HG03045 (cell line): ENCODE data around the gene RALGDS.

Experiments used
- ATAC-seq: cut with Tn5 transposase; IDR thresholded peaks from one replicate; pipeline ENCODE4 v1.9.1; 2021; ENCODE audit warnings: mild to moderate bottlenecking, moderate library complexity; ENCODE audit not compliant: unreplicated experiment

RALGDS gene

GRCh38 chr9:133120501-133121197 is 391 bp downstream of the RALGDS start:
- peak; percentile 28 for ATAC-seq

GRCh38 chr9:133119846-133120500 is 1.1 kb downstream of the RALGDS start:
- ATAC-seq = no peak

GRCh38 chr9:133119103-133119845 is 1.8 kb downstream of the RALGDS start:
- ATAC-seq = no peak

- ATAC-seq = no peak
Observed at GRCh38 chr9:133118568-133118967, 2.5 kb downstream of the RALGDS start.

GRCh38 chr9:133118179-133118520 is 2.9 kb downstream of the RALGDS start:
- no peak for ATAC-seq

- no peak for ATAC-seq
Observed at GRCh38 chr9:133117271-133118178, 3.5 kb downstream of the RALGDS start.

- no peak for ATAC-seq
Observed at GRCh38 chr9:133116346-133117231, 4.5 kb downstream of the RALGDS start.

GRCh38 chr9:133115604-133116345 is 5.3 kb downstream of the RALGDS start:
- peak; percentile 65 for ATAC-seq

GRCh38 chr9:133114886-133115603 is 6.0 kb downstream of the RALGDS start:
- no peak for ATAC-seq

- no peak for ATAC-seq
Observed at GRCh38 chr9:133113949-133114885, 6.8 kb downstream of the RALGDS start.

- ATAC-seq = no peak
Observed at GRCh38 chr9:133113163-133113948, 7.7 kb downstream of the RALGDS start.

- ATAC-seq = no peak
Observed at GRCh38 chr9:133112663-133113026, 8.4 kb downstream of the RALGDS start.

GRCh38 chr9:133111808-133112662 is 9.0 kb downstream of the RALGDS start:
- ATAC-seq = no peak

- ATAC-seq = no peak
Observed at GRCh38 chr9:133109931-133110650, 10.9 kb downstream of the RALGDS start.
